K562 (cell line): Measurements from ENCODE around the gene TBXA2R. TPM values are rescaled to one million over a fixed set of nuclear protein-coding genes. Genes with fewer than 3 reads are reported as not detected.
A peak's percentile ranks its signal among the peaks of the same experiment; 100 is the strongest.

ENCODE experiments used
- ATAC-seq: fragments of 200-7000 bp; cut with Tn5 transposase; 3 replicates; pipeline ENCODE4 v1.9.1; 2020; ENCODE audit warnings: moderate library complexity
- BruUV-seq: library from RNA; stranded (reverse); fragments of 400-500 nt; replicated peaks from 2 replicates; lab custom pipeline; 2021; lab: Mats Ljungman, UMichigan
- CTCF ChIA-PET: fragments of 300-600 bp; formaldehyde crosslinking; extraction: SDS; loops from one replicate; lab custom pipeline; 2021; ENCODE audit warnings: low intra/inter-chr PET ratio; lab: Yijun Ruan, JAX
- POLR2A ChIA-PET: fragments of 300-600, 350-650 bp; sonication (Branson Sonifier 250); formaldehyde crosslinking; extraction: SDS; loops from one replicate; lab custom pipeline; 2021; ENCODE audit warnings: antibody characterized with exemption, inconsistent platforms; lab: Yijun Ruan, JAX
- DNase-seq, 4 experiments: peaks; one replicate each; pipeline versions ENCODE4 v3.0.0 to v3.0.0-alpha.2; 2011 to 2018; ENCODE audit warnings: low spot score in 3 of 4, mixed read lengths in 3 of 4; ENCODE audit errors: extremely low read depth in 1 of 4
- FAIRE-seq: peaks from 2 replicates; lab custom pipeline; 2011; peaks lifted over from hg19 to GRCh38; lab: Jason Lieb, UNC
- H2AFZ ChIP-seq: 2 replicates; pipeline ENCODE4 v1.6.0; 2011; ENCODE audit warnings: low read depth, low read length, control low read depth, inconsistent platforms
- H3K27ac ChIP-seq: fragments of 200-600 bp; 3 replicates; pipeline ENCODE4 v1.8.0; 2011; ENCODE audit warnings: low read depth, mild to moderate bottlenecking, control low read depth, inconsistent platforms, low read length, moderate library complexity, mixed read lengths; ENCODE audit errors: extremely low read depth
- H3K27me3 ChIP-seq, 2 experiments: fragments of 300-600 bp in 1 of 2; 2 replicates in 1 of 2; 3 replicates in 1 of 2; pipeline versions ENCODE4 v1.6.0 to v1.8.0; 2011; ENCODE audit warnings: inconsistent platforms in 2 of 2, low read length in 2 of 2, mild to moderate bottlenecking in 1 of 2, mixed read lengths in 1 of 2, moderate library complexity in 1 of 2; ENCODE audit not compliant: control insufficient read depth in 2 of 2, insufficient read depth in 2 of 2
- H3K36me3 ChIP-seq: fragments of 300-600 bp; 3 replicates; pipeline ENCODE4 v1.8.0; 2011; ENCODE audit warnings: mild to moderate bottlenecking, low read length, inconsistent platforms; ENCODE audit not compliant: control insufficient read depth, insufficient read depth
- H3K4me1 ChIP-seq, 2 experiments: fragments of 200-600 bp in 1 of 2; replicated peaks in 1 of 2; 2 replicates in 1 of 2; 3 replicates in 1 of 2; pipeline versions ENCODE4 v1.5.1 to v1.8.0; 2011; ENCODE audit warnings: inconsistent platforms in 2 of 2, low read length in 2 of 2, mild to moderate bottlenecking in 1 of 2, mixed read lengths in 1 of 2, moderate library complexity in 1 of 2; ENCODE audit not compliant: control insufficient read depth in 2 of 2, insufficient read depth in 2 of 2
- H3K4me2 ChIP-seq: 2 replicates; pipeline ENCODE4 v1.6.1; 2011; ENCODE audit warnings: low read length, control low read depth, inconsistent platforms, mixed read lengths; ENCODE audit not compliant: insufficient read depth
- H3K4me3 ChIP-seq: fragments of 200-600 bp; sonication (generic), shearing (Covaris generic); 2 replicates; pipeline ENCODE4 v1.5.1; 2016; ENCODE audit warnings: control low read depth, inconsistent platforms
- H3K79me2 ChIP-seq: fragments of 200-600 bp; 3 replicates; pipeline ENCODE4 v1.8.0; 2011; ENCODE audit warnings: low read length, inconsistent platforms; ENCODE audit not compliant: control insufficient read depth, insufficient read depth
- H3K9ac ChIP-seq, 2 experiments: 2 replicates each; pipeline versions ENCODE4 v1.6.0 to v1.6.1; 2011; ENCODE audit warnings: low read depth in 2 of 2, low read length in 2 of 2, control low read depth in 1 of 2, inconsistent platforms in 1 of 2, mild to moderate bottlenecking in 1 of 2, mixed read lengths in 1 of 2; ENCODE audit not compliant: insufficient read depth in 1 of 2
- H3K9me1 ChIP-seq: one replicate; pipeline ENCODE4 v1.6.0; 2011; ENCODE audit warnings: inconsistent platforms, mild to moderate bottlenecking, low read length, moderate library complexity; ENCODE audit not compliant: control insufficient read depth, insufficient read depth
- H3K9me3 ChIP-seq: replicated peaks from 2 replicates; pipeline ENCODE4 v1.5.1; 2011; ENCODE audit warnings: low read depth, low read length, inconsistent platforms; ENCODE audit not compliant: control insufficient read depth, insufficient read depth
- H4K20me1 ChIP-seq: replicated peaks from 2 replicates; pipeline ENCODE4 v1.6.1; 2011; ENCODE audit warnings: low read length, inconsistent platforms, mixed read lengths; ENCODE audit not compliant: control insufficient read depth, insufficient read depth
- ADNP ChIP-seq: fragments of 200-800 bp; sonication (Bioruptor generic); IDR thresholded peaks from 2 replicates; pipeline ENCODE4 v1.6.1; 2016; ENCODE audit warnings: missing genetic modification characterization, missing compliant biosample characterization
- ARID1B ChIP-seq: fragments of 450-650 bp; IDR thresholded peaks from 2 replicates; pipeline ENCODE4 v1.6.1; 2016; ENCODE audit warnings: antibody characterized with exemption, mild to moderate bottlenecking, inconsistent platforms
- ATF4 ChIP-seq: fragments of 450-650 bp; formaldehyde crosslinking; IDR thresholded peaks from 2 replicates; pipeline ENCODE4 v1.4.0; 2022; ENCODE audit warnings: mild to moderate bottlenecking, moderate library complexity
- KDM1A ChIP-seq, 2 experiments: fragments of 450-650 bp; IDR thresholded peaks; 2 replicates each; pipeline ENCODE4 v1.6.1; 2016; ENCODE audit warnings: mild to moderate bottlenecking in 2 of 2
- MLX ChIP-seq, 2 experiments: fragments of 450-650 bp in 1 of 2; sonication (generic) in 1 of 2; formaldehyde crosslinking; conservative IDR thresholded peaks; 2 replicates each; pipeline versions ENCODE4 v1.4.0 to v1.8.1; 2020 to 2022; ENCODE audit warnings: mild to moderate bottlenecking in 1 of 2, missing genetic modification reagents in 1 of 2
- PTBP1 ChIP-seq: fragments of 200-400 bp; formaldehyde crosslinking; IDR thresholded peaks from 2 replicates; pipeline ENCODE4 v1.6.1; 2017; ENCODE audit warnings: low read depth, low read length
- RCOR1 ChIP-seq, 2 experiments: IDR thresholded peaks; 2 replicates each; pipeline ENCODE4 v1.6.1; 2012; ENCODE audit warnings: low read depth in 2 of 2, low read length in 2 of 2, borderline replicate concordance in 1 of 2, improper control_type of control experiment in 1 of 2
- REST ChIP-seq, 2 experiments: fragments of 450-650 bp; formaldehyde crosslinking in 1 of 2; IDR thresholded peaks; 2 replicates each; pipeline versions ENCODE4 v1.4.0 to v1.6.1; 2014 to 2020; ENCODE audit warnings: mild to moderate bottlenecking in 2 of 2, borderline replicate concordance in 1 of 2, low read depth in 1 of 2
- STAG1 ChIP-seq: sonication (generic); formaldehyde crosslinking; IDR thresholded peaks from 2 replicates; pipeline ENCODE4 v1.5.0; 2020; ENCODE audit warnings: missing genetic modification reagents, borderline replicate concordance
- ZFP36 ChIP-seq: fragments of 150-350 bp; IDR thresholded peaks from 2 replicates; pipeline ENCODE4 v1.6.1; 2018; ENCODE audit warnings: low read length, low read depth; ENCODE audit not compliant: partially characterized antibody
- ZSCAN29 ChIP-seq: fragments of 450-650 bp; IDR thresholded peaks from 2 replicates; pipeline ENCODE4 v1.6.1; 2017
- WGBS: fragments of 100-300 bp; shearing (Covaris generic); methylation state at CpG from one replicate; pipeline ENCODE4 v1.1.6; 2016; ENCODE audit warnings: low coverage, mixed read lengths; ENCODE audit not compliant: insufficient coverage; ENCODE audit errors: missing lambda C conversion rate; 5-methylcytosine and 5-hydroxymethylcytosine counted together
- in situ Hi-C: fragments of 300-500 bp; cut with MboI; formaldehyde crosslinking; loops from 4 replicates; pipeline ENCODE4 v1.15.0; 2018; ENCODE audit warnings: inconsistent platforms, mixed read lengths
- intact Hi-C: fragments of 100-400 bp; cut with micrococcal nuclease; formaldehyde crosslinking; loops from 2 replicates; pipeline ENCODE4 v1.14.2; 2022
- polyA plus RNA-seq, 8 experiments: library from polyadenylated mRNA; depleted of rRNA in 4 of 8; stranded (reverse) in 5 of 8; unstranded in 3 of 8; fragments of >200 nt; fragmentation: Nextera tagmentation in 2 of 8; fragmentation: Illumina TruSeq in 1 of 8; extraction: Ambion mirVana in 2 of 8; extraction: Trizol in 1 of 8; gene quantifications; 2 replicates each; pipeline versions ENCODE4 v1.2.1 to v1.2.3, GENCODE V29; 2011 to 2014; ENCODE audit warnings: inconsistent platforms in 1 of 8, missing spikeins in 1 of 8
- total RNA-seq, 7 experiments: library from RNA; depleted of rRNA in 6 of 7; stranded (reverse); fragments of >200 nt in 6 of 7; fragmentation: Illumina TruSeq in 2 of 7; extraction: Trizol in 2 of 7; gene quantifications; 2 replicates each; pipeline versions ENCODE4 v1.2.1 to v1.2.3, GENCODE V29; 2011 to 2021; ENCODE audit warnings: low replicate concordance in 1 of 7

Gene TBXA2R
- total and polyA plus RNA-seq, 9 of the 15 experiments (the other 6 are each of a cell fraction or from before 2014, with no cell fraction given), result 1.5 to 24.0 (median 2.8) TPM

- H2AFZ ChIP-seq, result no peak overlapping the region
- H3K36me3 ChIP-seq, result peaks cover 44% of the 10 kb centered on the region
- in situ Hi-C loops, result no loop called here
- H3K4me1 ChIP-seq, result peaks cover 32 to 80% of the 10 kb centered on the region in 2 experiments
- peaks cover 20% of the 10 kb centered on the region for H3K79me2 ChIP-seq
- 69% methylated on average over 9 of the region's 19 CpGs for WGBS
- H3K4me3 ChIP-seq, result no peak overlapping the region
- H3K9me3 ChIP-seq, result no peaks in the 10 kb centered on the region
- BruUV-seq, result no TSS peak
- ChIA-PET POLR2A (interaction anchor here (0.5 to 2.1 kb wide), 6 partner anchors 8 to 260 kb away, joined by 3 to 11 read pairs (median 3); no protein-coding TSS in a partner anchor), CTCF (no interaction called here)
- peak; percentile 57 for FAIRE-seq
- peak in 1 of 4 experiments; percentile 72 for DNase-seq
- H3K4me2 ChIP-seq, result no peak overlapping the region
- H3K9ac ChIP-seq, result peak overlapping the region in 1 of 2 experiments; percentile 33; a peak in 1 of 4 replicates
- H3K27me3 ChIP-seq, result no peaks in the 10 kb centered on the region
- intact Hi-C loops, result no loop called here
- H3K9me1 ChIP-seq, result peaks cover 5% of the 10 kb centered on the region
- no peak for ATAC-seq
- H3K27ac ChIP-seq, result no peak overlapping the region
- H4K20me1 ChIP-seq, result peaks cover 3% of the 10 kb centered on the region; the same call in 1 of the 2 replicates
- TF ChIP-seq MLX (CRISPR knock-in tag; conservative IDR thresholded peaks at IDR 0.05), result no peak
- peak; percentile 94 for TF ChIP-seq ZFP36
- no peak for TF ChIP-seq ATF4 (CRISPR knock-in tag)
- TF ChIP-seq KDM1A (IDR thresholded peaks at IDR 0.05), result peak; percentile 67 to 87
- peak; percentile 73; the same call in 1 of the 2 replicates for TF ChIP-seq PTBP1
- TF ChIP-seq STAG1 (CRISPR knock-in tag), result peak; percentile 16; the same call in 1 of the 2 replicates
- TF ChIP-seq ADNP, result 0 out of 2 replicates have a peak, but pooled peaks have one; percentile 42
- TF ChIP-seq RCOR1 (IDR thresholded peaks at IDR 0.05; ENCODE audit: borderline replicate concordance in 1 of 2, low read depth in 2 of 2, low read length in 2 of 2), result peak in 1 of 2 experiments; percentile 59; a peak in 2 of 4 replicates
- peak; percentile 47; the same call in 1 of the 2 replicates for TF ChIP-seq REST (IDR thresholded peaks at IDR 0.05; ENCODE audit: borderline replicate concordance)
- no peak for TF ChIP-seq REST (CRISPR knock-in tag; IDR thresholded peaks at IDR 0.05; ENCODE audit: low read depth)
- TF ChIP-seq ARID1B, result 0 out of 2 replicates have a peak, but pooled peaks have one; percentile 9
- TF ChIP-seq ZSCAN29, result no peak
Observed at GRCh38 chr19:3575260-3575741, 31.4 kb downstream of the TBXA2R start.
